BJ (cell line): Measurements from ENCODE around the gene POLD3. TPM values are rescaled to one million over a fixed set of nuclear protein-coding genes. Genes with fewer than 3 reads are reported as not detected.

ENCODE experiments used
- CTCF ChIA-PET: fragments of 350-600 bp; formaldehyde crosslinking; extraction: SDS; loops from one replicate; lab custom pipeline; 2021; ENCODE audit warnings: antibody characterized with exemption, inconsistent platforms; lab: Yijun Ruan, JAX
- POLR2A ChIA-PET: fragments of 300-600 bp; sonication (Branson Sonifier 250); formaldehyde crosslinking; extraction: SDS; loops from one replicate; lab custom pipeline; 2021; ENCODE audit warnings: antibody characterized with exemption; lab: Charles Lee
- DNase-seq: peaks from one replicate; pipeline ENCODE4 v3.0.0-alpha.2; 2011; ENCODE audit warnings: low read depth
- H3K27me3 ChIP-seq: 2 replicates; pipeline ENCODE4 v1.6.0; 2011; ENCODE audit warnings: low read length; ENCODE audit not compliant: control insufficient read depth, insufficient read depth
- H3K36me3 ChIP-seq: 2 replicates; pipeline ENCODE4 v1.5.1; 2011; ENCODE audit warnings: low read length; ENCODE audit not compliant: control insufficient read depth, insufficient read depth
- H3K4me3 ChIP-seq: 2 replicates; pipeline ENCODE4 v1.5.1; 2011; ENCODE audit warnings: low read depth, mild to moderate bottlenecking, control low read depth, low read length
- CTCF ChIP-seq: IDR thresholded peaks from 2 replicates; pipeline ENCODE4 v1.5.1; 2011; ENCODE audit warnings: low read depth, mild to moderate bottlenecking, control low read depth, inconsistent platforms, low read length, moderate library complexity; ENCODE audit not compliant: insufficient read depth
- polyA plus RNA-seq: library from polyadenylated mRNA; depleted of rRNA; stranded (reverse); fragments of >200 nt; gene quantifications from 2 replicates; pipeline ENCODE4 v1.2.3, GENCODE V29; 2011

Gene POLD3
- polyA plus RNA-seq, 1 experiment, result 11.4 TPM

DNA sequence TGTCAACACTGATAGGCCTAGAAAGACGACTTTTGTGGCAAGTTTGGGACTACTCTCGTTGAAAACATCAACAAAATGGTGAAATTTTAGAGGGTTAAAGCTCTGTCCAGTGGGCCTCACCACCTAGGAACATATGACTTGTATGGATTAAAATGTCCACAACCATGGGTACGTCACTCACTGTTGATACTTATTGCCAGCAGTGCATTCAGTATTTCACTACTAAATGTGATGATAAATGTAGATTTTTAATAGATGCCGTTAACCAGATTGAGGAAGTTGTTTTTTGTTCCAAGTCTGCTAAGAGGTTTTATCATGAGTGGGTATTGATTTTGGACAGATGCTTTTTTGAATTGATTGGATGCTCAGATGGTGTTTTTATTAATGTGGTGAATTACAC, 33.7 kb downstream of the POLD3 start:
- no peak for DNase-seq
- H3K36me3 ChIP-seq, result no peaks in the 10 kb centered on the region
- ChIA-PET POLR2A (no interaction called here), CTCF (interaction anchor here (0.6 to 3.8 kb wide), 3 partner anchors 10 to 100 kb away, joined by 3 to 17 read pairs (median 5); no protein-coding TSS in a partner anchor)
- H3K4me3 ChIP-seq, result no peak overlapping the region
- no peaks in the 10 kb centered on the region for H3K27me3 ChIP-seq
- TF ChIP-seq CTCF, result no peak

DNA sequence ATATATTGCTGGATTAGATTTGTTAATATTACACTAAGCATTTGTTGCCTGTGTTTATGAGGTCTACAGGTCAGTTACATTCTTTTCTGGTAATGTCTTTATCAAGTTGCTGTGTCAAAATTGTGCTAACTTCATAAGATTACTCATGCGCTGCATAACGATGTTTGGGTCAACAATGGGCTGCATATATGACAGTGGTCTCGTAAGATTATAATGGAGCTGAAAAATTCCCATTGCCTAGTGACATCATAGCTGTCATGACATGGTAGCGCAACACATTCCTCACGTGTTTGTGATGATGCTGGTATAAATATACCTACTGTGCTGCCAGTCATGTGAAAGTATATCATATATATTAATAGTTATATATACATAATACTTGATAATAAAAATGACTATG, 34.2 kb downstream of the POLD3 start:
- no peak for TF ChIP-seq CTCF
- H3K4me3 ChIP-seq, result no peak overlapping the region
- H3K27me3 ChIP-seq, result no peaks in the 10 kb centered on the region
- no peak for DNase-seq
- no peaks in the 10 kb centered on the region for H3K36me3 ChIP-seq
- ChIA-PET POLR2A (no interaction called here), CTCF (interaction anchor here (3.8 kb wide), 1 partner anchor 99 kb away, joined by 17 read pairs; no protein-coding TSS in a partner anchor)

DNA sequence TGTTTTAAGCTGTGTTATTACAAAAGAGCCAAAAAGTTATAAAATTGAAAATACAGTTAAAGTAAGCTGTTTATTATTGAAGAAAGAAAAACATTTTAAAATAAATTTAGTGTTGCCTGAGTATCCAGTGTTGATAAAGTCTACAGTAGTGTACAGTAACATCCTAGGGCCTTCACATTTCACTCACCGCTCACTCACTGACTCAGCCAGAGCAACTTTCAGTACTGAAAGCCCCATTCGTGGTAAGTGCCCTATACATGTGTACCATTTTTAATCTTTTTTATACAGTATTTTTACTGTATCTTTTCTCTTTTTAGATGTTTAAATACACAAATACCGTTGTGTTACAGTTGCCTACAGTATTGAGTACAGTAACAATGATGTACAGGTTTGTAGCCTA, 35.0 kb downstream of the POLD3 start:
- no peak overlapping the region for H3K4me3 ChIP-seq
- H3K36me3 ChIP-seq, result no peaks in the 10 kb centered on the region
- TF ChIP-seq CTCF, result no peak
- DNase-seq, result no peak
- ChIA-PET POLR2A (no interaction called here), CTCF (interaction anchor here (1.2 to 3.8 kb wide), 2 partner anchors 15 to 98 kb away, joined by 3 to 17 read pairs; no protein-coding TSS in a partner anchor)
- H3K27me3 ChIP-seq, result no peaks in the 10 kb centered on the region

GRCh38 chr11:74630043-74630442, 37.7 kb downstream of the POLD3 start:
- ChIA-PET CTCF (interaction anchor here (0.9 to 1.7 kb wide), 3 partner anchors 12 to 96 kb away, joined by 3 to 5 read pairs (median 4); no protein-coding TSS in a partner anchor), POLR2A (no interaction called here)
- no peak for TF ChIP-seq CTCF
- Histone ChIP-seq H3K4me3 (no peak overlapping the region), H3K27me3 (no peaks in the 10 kb centered on the region), H3K36me3 (no peaks in the 10 kb centered on the region)
- DNase-seq, result no peak

DNA sequence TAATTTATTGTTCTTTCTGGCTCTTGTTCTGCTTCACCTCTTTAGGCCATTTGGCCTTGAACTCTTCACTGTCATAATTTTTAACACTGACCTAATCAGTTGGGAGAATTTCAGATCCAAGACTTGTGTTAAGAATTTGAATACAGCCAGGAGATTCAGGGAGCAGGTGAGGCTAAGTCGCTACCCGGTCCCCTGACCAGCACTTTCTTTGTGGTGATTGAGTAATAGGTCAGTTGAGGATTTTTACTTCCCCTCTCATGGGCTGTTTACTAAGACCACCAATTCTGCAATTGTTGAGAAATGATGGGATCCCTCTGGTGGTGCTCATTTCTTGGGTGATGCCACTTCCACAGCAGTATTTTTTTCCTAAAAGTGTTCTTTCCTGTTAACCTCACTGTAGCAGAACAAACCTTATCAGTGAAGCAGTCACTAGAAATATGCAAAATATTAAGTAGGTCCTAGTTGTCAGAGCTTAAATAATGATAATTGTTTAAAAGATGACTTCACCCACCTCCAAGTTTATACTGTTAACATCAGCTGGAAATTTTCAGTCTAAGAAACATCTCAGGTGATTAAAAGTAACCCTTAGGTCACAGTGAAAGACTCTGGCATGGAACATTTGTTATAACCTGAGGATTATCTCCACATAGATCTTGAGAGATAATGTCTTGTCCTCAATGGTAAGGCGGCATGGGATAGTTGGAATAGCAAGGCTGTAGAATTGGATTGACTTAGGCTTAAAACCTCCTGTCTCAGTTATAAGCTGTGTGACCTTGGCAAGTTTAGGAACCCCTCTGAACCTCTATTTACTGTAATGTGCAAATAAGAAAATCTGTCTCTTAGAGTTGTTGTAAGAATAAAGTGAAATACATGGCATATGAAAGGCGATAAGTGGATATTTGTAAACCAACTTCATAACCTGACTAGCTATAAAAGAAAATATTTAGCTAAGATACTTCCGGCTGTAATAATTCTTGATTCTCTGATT, 41.3 kb downstream of the POLD3 start:
- DNase-seq, result no peak
- H3K4me3 ChIP-seq, result no peak overlapping the region
- CTCF ChIA-PET, result interaction anchor here (0.6 to 5.3 kb wide), 16 partner anchors 9 to 106 kb away, joined by 3 to 40 read pairs (median 3); no protein-coding TSS in a partner anchor
- no peaks in the 10 kb centered on the region for H3K36me3 ChIP-seq
- H3K27me3 ChIP-seq, result no peaks in the 10 kb centered on the region
- POLR2A ChIA-PET, result no interaction called here
- TF ChIP-seq CTCF, result no peak
